ENCODE data around the gene GSS.

GSS gene

GRCh38 chr20:34976286-34976685 is 20.7 kb upstream of the GSS start:
- no peak for DNase-seq

DNA sequence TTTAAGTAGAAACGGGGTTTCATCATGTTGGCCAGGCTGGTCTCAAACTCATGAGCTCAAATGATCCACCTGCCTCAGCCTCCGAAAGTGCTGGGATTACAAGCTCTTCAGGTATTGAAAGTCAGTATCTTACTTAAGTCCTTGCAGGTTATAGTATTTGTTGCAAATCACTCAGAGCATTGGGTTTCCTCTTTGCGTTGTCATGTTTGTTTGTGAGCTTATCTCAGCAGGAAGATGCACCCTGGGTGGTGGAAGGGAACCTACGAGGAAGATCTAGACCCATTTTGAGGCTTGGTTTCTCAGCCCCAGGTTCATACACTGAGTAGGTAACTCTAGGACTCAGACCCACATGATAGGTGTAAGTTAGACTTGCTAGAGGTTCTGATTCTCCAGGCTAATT is 18.6 kb upstream of the GSS start:
- DNase-seq: no peak

DNA sequence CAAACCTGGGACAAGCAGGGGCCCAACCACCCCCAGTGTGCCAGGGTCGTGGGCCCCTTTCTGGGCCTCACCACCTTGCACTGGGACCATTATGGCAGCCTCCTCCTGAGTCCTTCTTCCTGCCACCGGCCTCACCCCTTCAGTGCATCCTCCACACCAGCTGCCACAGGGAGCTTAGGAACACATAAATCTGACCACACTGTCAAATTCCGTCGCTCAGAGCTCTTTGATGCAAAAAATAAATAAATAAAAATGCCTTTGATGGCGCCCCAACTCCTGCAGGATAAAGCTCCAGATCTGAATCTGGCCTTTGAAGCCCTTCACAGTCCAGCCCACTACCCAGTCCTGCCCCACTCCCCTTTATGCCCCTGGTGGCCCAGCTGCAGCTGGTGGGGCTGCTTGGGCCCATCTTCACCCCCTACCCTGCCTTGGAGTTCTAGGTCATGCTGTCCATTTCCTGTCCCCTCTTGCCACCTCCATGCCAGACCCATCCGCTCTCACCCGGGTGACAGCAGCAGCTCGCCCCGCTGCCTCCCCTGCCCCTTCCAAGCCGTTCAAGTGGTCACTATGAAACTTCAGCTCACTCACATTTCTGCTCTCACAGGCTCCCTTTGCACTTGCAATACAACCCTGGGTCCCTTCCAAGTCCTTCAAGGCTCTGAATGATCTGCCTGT is 16.1 kb upstream of the GSS start:
- DNase-seq: no peak

- DNase-seq: no peak
Observed at GRCh38 chr20:34970846-34971560, 15.4 kb upstream of the GSS start.

GRCh38 chr20:34970193-34970840 is 14.7 kb upstream of the GSS start:
- DNase-seq: no peak

DNA sequence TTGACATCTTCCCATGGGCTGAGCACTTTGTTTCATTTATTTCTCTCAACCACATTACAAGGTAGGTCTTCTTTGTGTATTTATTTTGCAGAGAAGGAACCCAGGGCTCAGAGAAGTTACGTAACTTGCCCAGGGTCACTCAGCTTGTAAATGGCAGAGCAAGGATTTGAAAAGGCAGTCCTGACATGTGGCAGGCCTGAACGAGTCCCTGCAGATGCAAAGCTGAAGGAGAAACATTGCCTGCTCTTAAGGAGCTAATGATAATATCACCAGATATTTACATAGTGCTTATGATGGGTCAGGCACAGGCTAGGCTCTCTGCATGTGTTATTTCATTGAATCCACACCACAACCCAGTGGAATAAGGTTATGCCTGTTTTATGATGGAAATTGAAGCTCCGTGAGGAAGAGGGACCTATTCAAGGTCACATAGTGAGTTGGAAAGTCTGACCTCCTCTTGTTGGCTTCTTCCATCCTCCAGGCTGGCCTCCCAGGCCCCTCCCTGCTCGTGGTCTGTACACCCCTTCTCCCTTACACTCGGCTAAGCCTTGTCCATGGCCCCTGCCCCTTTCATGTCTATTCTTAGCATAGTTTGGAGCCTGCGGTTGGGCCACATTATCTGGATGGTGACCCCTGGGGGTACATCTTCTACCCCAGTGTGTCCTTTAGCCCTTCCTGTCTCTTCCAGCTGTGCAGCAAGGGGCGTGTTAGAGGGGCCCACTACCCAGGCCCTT is 12.6 kb upstream of the GSS start:
- no peak for DNase-seq

DNA sequence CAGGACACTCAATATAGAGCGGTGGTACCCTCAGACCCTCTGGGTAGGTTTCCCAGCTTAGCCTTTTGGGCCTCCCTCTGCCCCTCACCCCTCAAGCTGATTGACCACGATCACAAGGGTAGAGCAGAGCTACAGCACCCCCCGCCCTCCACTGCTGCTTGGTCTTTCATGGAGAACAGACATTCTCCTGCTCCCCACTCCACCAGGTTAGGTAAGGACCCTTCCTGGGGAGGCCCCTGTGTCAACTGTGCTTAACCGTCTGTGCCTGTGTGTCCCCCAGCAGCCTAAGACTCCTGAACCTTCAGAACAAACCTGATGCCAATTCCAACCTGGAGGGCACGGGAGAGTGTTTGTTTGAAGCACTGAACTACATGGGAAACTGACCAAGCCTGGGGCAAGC is 11.8 kb upstream of the GSS start:
- DNase-seq: no peak

DNA sequence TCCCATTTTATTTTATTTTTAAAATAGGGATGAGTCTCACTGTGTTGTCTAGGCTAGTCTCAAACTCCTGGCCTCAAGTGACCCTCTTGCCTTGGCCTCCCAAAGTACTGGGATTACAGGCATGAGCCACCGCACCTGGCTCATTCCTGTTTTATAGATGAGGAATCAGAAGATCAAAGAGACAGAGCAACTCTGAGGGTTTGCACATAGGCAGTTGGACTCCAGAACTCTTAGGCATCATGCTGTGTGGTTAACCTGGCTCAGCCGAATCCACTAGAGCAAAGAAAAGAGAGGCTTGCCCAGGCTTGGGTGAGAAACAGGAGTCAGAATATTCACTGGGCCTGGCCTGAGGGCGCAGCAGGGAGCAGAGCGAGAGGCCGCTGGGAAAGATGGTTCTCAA is 9.4 kb upstream of the GSS start:
- DNase-seq: no peak

DNA sequence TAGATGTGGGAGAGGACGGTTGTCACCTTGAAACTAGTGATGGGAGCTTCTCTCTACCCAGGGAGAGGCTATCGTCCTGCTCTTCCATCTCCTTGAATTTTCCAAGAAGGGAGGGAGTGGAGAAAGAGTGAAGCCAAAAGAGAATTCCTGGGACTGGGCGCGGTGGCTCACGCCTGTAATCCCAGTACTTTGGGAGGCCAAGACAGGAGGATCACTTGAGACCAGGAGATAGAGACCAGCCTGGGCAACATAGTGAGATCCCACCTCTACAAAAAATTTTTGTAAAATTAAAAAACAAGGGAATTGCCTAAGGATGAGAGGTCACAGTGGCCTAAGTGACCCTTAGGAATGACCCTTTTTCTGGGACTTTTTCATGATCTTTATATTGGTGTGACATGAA is 8.9 kb upstream of the GSS start:
- no peak for DNase-seq

DNA sequence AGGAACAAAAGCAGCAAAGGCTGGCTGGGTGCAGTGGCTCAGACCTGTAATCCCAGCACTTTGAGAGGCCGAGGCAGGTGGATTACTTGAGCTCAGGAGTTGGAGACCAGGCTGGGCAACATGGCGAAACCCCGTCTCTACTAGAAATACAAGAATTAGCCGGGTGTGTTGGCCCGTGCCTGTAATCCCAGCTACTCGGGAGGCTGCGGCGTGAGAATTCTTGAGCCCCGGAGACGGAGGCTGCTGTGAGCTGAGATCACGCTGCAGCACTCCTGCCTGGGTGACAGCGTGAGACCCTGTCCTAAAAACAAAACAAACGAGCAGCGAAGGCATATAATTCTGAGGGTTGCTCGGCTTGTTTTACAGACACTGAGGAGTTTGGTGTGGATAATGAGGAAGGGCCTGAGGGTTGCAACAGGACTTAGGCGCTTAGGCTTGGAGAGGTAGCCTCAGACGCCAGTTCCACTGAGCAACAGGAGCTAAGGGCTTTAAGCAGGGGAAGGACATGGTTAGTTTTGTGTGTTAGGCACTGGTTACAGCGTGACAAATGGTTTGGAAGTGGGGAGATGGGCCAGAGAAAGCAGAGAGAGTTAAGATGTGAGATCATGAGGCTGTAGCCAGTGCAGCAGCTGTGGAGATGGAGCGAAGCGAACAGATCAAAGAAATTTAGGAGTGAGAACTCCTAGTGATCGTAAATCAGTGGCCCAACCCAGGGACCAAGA is 1.3 kb upstream of the GSS start:
- no peak for DNase-seq

- DNase-seq: no peak
Observed at GRCh38 chr20:34956041-34956458, 444 bp upstream of the GSS start.

GRCh38 chr20:34954904-34955230 is 739 bp downstream of the GSS start:
- DNase-seq: peak; percentile 41

- no peak for DNase-seq
Observed at GRCh38 chr20:34953960-34954359, 1.6 kb downstream of the GSS start.

GRCh38 chr20:34952671-34953070 is 2.9 kb downstream of the GSS start:
- DNase-seq: no peak

GRCh38 chr20:34951652-34952051 is 4.0 kb downstream of the GSS start:
- DNase-seq: no peak

- DNase-seq: no peak
Observed at GRCh38 chr20:34951252-34951651, 4.4 kb downstream of the GSS start.

- no peak for DNase-seq
Observed at GRCh38 chr20:34949120-34949519, 6.5 kb downstream of the GSS start.

DNA sequence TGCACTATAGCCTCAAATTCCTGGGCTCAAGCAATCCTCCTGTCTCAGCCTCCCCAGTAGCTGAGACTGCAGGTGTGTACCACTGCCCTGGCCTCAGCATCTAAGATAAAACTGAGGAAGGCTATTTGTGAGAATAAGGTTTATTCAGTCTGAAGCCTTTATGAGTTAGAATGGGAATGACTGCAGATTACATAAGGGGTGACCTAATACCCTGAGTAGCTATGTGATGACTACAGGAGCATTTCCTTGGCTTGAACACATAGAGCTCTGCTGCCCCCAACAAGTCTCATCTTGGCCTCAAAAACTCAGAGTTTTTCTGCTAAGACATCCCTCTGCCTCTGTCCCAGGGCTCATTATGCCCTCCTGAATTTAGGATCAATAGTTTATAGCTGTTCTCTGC is 7.6 kb downstream of the GSS start:
- peak; percentile 75 for DNase-seq

GRCh38 chr20:34947336-34947735 is 8.3 kb downstream of the GSS start:
- no peak for DNase-seq

- DNase-seq: no peak
Observed at GRCh38 chr20:34946661-34947060, 8.9 kb downstream of the GSS start.

- no peak for DNase-seq
Observed at GRCh38 chr20:34945315-34946077, 10.1 kb downstream of the GSS start.

Data from HCEC 1CT (cell line).